Stimulated activated CD4-positive, alpha-beta T cell treated with anti-CD3 and anti-CD28 coated beads, Interleukin-12 subunit alpha, Interleukin-12 subunit beta, amount 100 ng/mL, for 4 hours (primary cell): ENCODE results near the gene HLX.

Source experiments
- DNase-seq: peaks from one replicate; pipeline ENCODE4 v3.0.0-alpha.2; 2020

The HLX gene

GRCh38 chr1:220884109-220884980 is 5.1 kb downstream of the HLX start:
- DNase-seq: no peak

DNA sequence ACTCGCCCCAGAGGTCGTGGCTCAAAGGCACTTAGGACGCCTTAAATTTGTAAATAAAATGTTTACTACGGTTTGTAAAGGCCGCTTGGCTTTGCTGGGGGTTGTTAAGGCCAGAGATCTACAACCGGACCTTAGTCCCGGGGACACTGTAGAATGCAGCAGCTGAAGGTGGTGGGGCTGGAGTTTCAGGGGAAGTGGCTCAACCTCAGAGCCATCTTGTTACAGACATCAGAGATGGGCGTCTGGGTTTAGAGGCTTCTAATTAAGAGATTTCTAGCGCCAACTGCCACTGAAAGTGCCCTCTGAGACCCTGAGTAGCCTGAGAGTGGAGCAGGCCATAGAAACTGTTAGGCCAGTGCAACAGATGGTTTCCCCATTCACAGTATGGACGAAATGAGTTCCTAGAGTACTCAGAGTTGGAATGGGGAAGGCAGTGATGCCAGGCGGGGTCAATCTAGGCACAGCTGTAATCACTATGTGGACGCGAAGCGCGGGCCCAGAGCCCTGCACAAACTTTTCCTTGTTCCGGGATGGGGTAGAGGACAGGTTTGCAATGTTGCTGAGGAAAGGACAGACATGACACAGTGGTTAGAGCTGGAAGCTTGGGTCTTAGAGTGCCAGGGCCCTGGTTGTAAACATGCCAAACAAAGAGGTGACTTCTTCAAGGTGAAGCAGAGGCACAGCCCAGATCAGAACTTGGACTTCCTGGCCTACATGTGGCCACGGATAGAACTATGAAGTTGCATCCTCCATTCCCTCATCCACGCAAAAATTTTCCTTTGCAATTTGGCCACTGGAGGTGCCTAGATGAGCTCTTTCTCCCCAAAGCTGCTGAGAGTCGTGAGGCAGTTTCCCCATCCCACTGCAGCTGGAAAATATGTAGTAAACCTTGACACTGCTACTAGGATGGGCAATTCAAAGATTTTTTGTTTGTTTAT is 6.0 kb downstream of the HLX start:
- DNase-seq: no peak

GRCh38 chr1:220885971-220886370 is 6.7 kb downstream of the HLX start:
- no peak for DNase-seq

DNA sequence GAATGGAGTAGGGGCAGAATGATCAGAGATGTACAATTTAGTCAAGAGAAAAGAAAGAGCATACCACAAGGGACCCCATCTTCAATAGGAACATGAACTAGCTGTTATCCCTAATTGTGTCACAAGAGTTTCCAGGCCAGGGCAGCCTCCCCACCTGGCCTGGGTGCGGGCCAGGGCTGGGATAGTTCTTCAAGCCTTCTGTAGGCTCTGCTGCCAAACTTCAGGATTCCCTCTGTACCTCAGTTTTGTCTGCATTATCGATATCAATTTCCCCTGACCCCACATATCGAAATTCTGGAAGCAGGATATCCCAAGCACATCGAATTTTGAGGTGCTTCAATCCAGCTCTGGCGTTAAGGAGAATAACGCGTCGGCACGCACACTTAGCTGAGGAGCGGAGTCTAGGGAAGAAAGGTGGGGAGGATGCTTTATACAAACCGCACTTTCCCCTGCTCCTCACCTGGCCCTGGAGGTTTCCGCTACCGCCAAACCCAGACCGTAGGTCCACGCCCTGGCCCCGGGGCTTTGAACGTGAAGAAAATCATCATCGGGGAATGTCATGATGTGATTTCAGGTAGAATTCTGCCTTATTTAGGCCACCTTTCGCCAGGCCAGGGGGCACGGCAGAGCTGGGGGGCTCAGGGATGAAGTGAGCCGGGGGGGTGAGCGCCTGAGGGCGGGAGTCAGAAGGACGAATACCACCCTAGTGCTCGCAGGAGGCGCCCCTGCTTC is 7.4 kb downstream of the HLX start:
- no peak for DNase-seq

DNA sequence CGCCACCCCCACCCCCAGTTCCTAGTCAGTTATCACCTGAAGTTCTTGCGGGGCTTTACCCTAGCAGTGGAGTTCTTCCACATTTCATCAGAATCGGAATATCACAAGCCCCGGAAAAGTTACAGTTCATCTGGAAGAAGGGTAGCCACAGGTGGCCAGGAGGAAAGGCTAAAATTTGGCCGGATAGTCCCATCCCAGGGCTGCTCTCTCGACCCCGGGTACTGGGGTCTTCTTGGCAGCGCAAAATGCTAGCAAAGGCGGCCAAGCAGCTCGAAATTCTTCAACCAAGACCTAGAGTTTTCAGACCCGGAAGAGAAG is 7.9 kb downstream of the HLX start:
- DNase-seq: no peak

GRCh38 chr1:220887520-220888416 is 8.5 kb downstream of the HLX start:
- no peak for DNase-seq

DNA sequence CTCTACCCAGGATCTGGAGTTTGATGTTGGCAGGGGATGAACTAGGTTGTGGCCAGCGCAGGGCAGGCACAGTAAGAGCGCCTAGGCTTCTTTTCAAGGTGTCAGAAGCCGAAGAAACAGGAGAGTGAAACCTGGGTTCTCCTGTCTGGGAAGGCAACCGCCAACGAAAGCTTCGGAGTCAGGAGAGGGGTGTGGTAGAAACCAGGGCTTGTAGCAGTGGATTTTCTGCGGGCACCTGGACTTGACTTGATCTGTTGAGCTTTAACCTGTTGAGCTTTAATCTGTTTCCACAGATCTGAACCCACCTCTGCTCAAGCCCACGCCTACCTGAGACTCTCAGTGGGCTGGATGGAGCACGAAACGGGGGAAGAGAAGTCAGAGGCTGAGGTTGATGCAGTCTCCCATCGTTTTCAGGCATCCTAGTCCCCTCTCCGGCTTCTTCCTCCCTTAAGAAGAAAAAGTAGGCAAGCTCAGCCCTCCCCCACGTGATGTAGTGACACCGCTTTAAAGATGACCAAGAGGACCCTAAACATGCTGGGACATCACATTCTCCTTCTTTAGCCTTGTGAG is 9.3 kb downstream of the HLX start:
- DNase-seq: no peak

- DNase-seq: no peak
Measured at GRCh38 chr1:220889333-220889732, 10.1 kb downstream of the HLX start.

- DNase-seq: no peak
Measured at GRCh38 chr1:220889848-220890287, 10.6 kb downstream of the HLX start.

GRCh38 chr1:220890602-220891001 is 11.4 kb downstream of the HLX start:
- DNase-seq: no peak

DNA sequence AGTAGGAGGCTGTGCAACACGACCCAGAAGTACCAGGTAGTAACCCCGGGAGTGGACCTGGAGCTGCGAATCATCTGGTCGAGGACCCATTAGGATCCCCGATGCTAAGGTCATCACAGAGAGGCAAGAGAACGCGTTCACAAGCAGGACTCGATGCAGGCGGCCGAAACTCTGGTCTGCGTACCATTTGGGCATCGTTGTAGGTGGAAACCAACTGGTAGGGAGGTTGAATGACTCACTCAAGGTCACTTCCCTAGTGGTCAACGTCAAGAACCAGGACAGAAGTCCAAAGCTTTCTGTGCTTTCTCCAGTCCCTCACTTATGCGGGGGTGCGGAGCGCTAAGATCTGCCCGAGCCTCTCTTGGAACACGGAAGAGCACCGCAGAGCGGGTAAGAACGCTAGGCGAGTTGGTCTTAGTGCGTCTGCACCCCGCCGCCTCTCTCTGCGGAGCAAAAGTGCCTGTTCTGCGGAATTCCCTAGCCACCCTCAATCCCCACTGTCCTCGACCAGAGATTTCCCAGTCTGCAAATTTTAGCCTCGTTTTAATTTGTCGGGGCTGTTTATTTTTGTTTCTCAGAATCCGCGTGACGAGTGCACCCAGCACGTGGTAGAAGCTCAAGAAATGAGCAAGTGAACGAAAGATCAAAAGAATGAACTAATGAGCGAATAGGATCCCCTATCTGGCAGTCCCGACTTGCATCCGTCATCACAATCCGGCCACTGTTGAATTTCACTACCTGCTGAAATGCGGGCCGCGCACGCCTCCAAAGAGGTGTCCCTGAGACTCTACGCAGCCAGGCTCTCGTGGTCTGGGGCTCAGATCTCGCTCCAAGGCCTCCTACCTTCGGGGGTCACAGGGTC is 12.2 kb downstream of the HLX start:
- DNase-seq: no peak

GRCh38 chr1:220892086-220892376 is 12.8 kb downstream of the HLX start:
- no peak for DNase-seq

GRCh38 chr1:220892997-220893700 is 13.9 kb downstream of the HLX start:
- DNase-seq: no peak

- DNase-seq: no peak
Measured at GRCh38 chr1:220893701-220894024, 14.4 kb downstream of the HLX start.

- no peak for DNase-seq
Measured at GRCh38 chr1:220894025-220894923, 15.0 kb downstream of the HLX start.

GRCh38 chr1:220894924-220895256 is 15.6 kb downstream of the HLX start:
- DNase-seq: no peak

DNA sequence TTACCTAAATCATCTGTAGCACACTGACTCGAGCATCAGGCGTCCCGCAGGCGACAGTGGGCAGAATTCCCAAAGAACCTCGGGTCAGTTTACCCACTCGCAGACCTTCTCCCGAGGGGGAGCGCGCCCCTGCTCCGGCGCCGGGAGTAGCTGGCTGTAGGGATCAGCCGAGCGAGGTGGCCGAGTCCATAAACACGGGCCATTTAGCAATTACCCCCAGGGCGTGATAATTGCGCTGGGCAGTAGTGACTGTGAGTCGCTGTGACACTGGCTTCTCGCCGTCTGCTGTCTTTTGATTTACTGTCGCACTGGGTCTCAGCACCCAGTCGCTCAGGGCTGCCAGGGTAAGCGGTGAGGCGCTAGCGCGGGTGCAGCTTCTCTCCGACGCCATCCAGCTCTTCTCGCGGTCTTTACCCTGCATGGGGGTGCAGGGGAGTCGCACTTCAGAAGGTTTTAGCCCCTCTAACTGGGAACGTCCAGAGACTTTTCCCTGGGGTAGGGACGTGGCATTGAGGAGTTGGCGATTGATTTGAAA is 16.2 kb downstream of the HLX start:
- no peak for DNase-seq

- no peak for DNase-seq
Measured at GRCh38 chr1:220896092-220896491, 16.8 kb downstream of the HLX start.

GRCh38 chr1:220900842-220901241 is 21.6 kb downstream of the HLX start:
- no peak for DNase-seq
